ENCODE data around the gene PPP2R1A.

Gene PPP2R1A

GRCh38 chr19:52189735-52190486, at the start of gene PPP2R1A:
TSS of gene PPP2R1A (plus strand) at chr19:52190052. CDS start at chr19:52190097, 45 bp downstream.
- DNase-seq, result peak; percentile 99

GRCh38 chr19:52141203-52141602, 48.6 kb upstream of the PPP2R1A start:
- DNase-seq, result no peak

GRCh38 chr19:52142001-52142595, 47.8 kb upstream of the PPP2R1A start:
- no peak for DNase-seq

GRCh38 chr19:52148256-52148655, 41.6 kb upstream of the PPP2R1A start:
- no peak for DNase-seq

- no peak for DNase-seq
Measured at GRCh38 chr19:52155596-52156359, 34.1 kb upstream of the PPP2R1A start.

- DNase-seq, result no peak
Measured at GRCh38 chr19:52170304-52170703, 19.5 kb upstream of the PPP2R1A start.

- DNase-seq, result no peak
Measured at GRCh38 chr19:52170863-52171320, 19.0 kb upstream of the PPP2R1A start.

- DNase-seq, result peak; percentile 1
Measured at GRCh38 chr19:52171321-52172169, 18.3 kb upstream of the PPP2R1A start, which contains the start of gene ZNF836. TSS of gene ZNF836 (minus strand) at chr19:52171621. CDS start at chr19:52168072, 3,549 bp downstream.

- DNase-seq, result no peak
Measured at GRCh38 chr19:52172347-52172746, 17.5 kb upstream of the PPP2R1A start.

GRCh38 chr19:52176574-52176973, 13.3 kb upstream of the PPP2R1A start:
- no peak for DNase-seq

GRCh38 chr19:52187407-52187806, 2.4 kb upstream of the PPP2R1A start:
- no peak for DNase-seq

- DNase-seq, result no peak
Measured at GRCh38 chr19:52188822-52189734, 774 bp upstream of the PPP2R1A start.

GRCh38 chr19:52190487-52191293, 838 bp downstream of the PPP2R1A start:
- no peak for DNase-seq

- no peak for DNase-seq
Measured at GRCh38 chr19:52191389-52191788, 1.5 kb downstream of the PPP2R1A start.

GRCh38 chr19:52191951-52192350, 2.1 kb downstream of the PPP2R1A start:
- no peak for DNase-seq

- DNase-seq, result no peak
Measured at GRCh38 chr19:52196256-52196967, 6.6 kb downstream of the PPP2R1A start.

- DNase-seq, result no peak
Measured at GRCh38 chr19:52197964-52198363, 8.1 kb downstream of the PPP2R1A start.

GRCh38 chr19:52198678-52199077, 8.8 kb downstream of the PPP2R1A start:
- no peak for DNase-seq

GRCh38 chr19:52200044-52200443, 10.2 kb downstream of the PPP2R1A start:
- no peak for DNase-seq

All from NCI-H1417 treated with DMSO at 0.1 percent for 48 hours (cell line).